IMR-90 (cell line): ENCODE measurements around the gene TNRC18. TPM values are rescaled to one million over a fixed set of nuclear protein-coding genes. Genes with fewer than 3 reads are reported as not detected.

Experiments
- ATAC-seq: fragments of 200-7000 bp; cut with Tn5 transposase; 2 replicates; pipeline ENCODE4 v1.9.1; 2020; ENCODE audit warnings: low read depth, mild to moderate bottlenecking, moderate library complexity
- BruUV-seq: library from RNA; stranded (reverse); fragments of 400-500 nt; replicated peaks from 2 replicates; lab custom pipeline; 2021; lab: Mats Ljungman, UMichigan
- CTCF ChIA-PET: fragments of 300-600 bp; formaldehyde crosslinking; extraction: SDS; loops from one replicate; lab custom pipeline; 2021; ENCODE audit warnings: antibody characterized with exemption; lab: Yijun Ruan, JAX
- POLR2A ChIA-PET: fragments of 300-600 bp; sonication (Branson Sonifier 250); formaldehyde crosslinking; loops from one replicate; lab custom pipeline; 2022; ENCODE audit warnings: antibody characterized with exemption; ENCODE audit not compliant: unreplicated experiment; lab: Charles Lee
- DNase-seq: peaks from one replicate; pipeline ENCODE4 v3.0.0; 2013
- H2AFZ ChIP-seq: replicated peaks from 2 replicates; pipeline ENCODE3; 2013; ENCODE audit warnings: low read length, mild to moderate bottlenecking; ENCODE audit not compliant: poor library complexity
- H2AK5ac ChIP-seq: 2 replicates; pipeline ENCODE4 v1.6.1; 2013; ENCODE audit warnings: low read depth, low read length, inconsistent platforms
- H2AK9ac ChIP-seq: replicated peaks from 2 replicates; pipeline ENCODE3; 2013; ENCODE audit warnings: mild to moderate bottlenecking, low read depth, low read length, moderate library complexity; ENCODE audit not compliant: poor library complexity
- H2BK120ac ChIP-seq: 2 replicates; pipeline ENCODE4 v1.6.1; 2013; ENCODE audit warnings: low read depth, low read length, inconsistent platforms
- H2BK15ac ChIP-seq: 3 replicates; pipeline ENCODE4 v1.6.1; 2013; ENCODE audit warnings: low read depth, low read length, inconsistent platforms
- H2BK20ac ChIP-seq: 2 replicates; pipeline ENCODE4 v1.6.1; 2013; ENCODE audit warnings: low read depth, mild to moderate bottlenecking, inconsistent platforms, low read length, moderate library complexity
- H2BK5ac ChIP-seq: 2 replicates; pipeline ENCODE4 v1.6.1; 2013; ENCODE audit warnings: mild to moderate bottlenecking, low read depth, low read length, inconsistent platforms; ENCODE audit not compliant: poor library complexity, severe bottlenecking
- H3K14ac ChIP-seq: replicated peaks from 2 replicates; pipeline ENCODE4 v1.6.1; 2013; ENCODE audit warnings: low read depth, low read length, inconsistent platforms
- H3K18ac ChIP-seq: 2 replicates; pipeline ENCODE4 v1.6.1; 2013; ENCODE audit warnings: low read depth, low read length, control low read depth
- H3K23ac ChIP-seq: 2 replicates; pipeline ENCODE4 v1.6.1; 2013; ENCODE audit warnings: low read depth, low read length, inconsistent platforms
- H3K27ac ChIP-seq: 2 replicates; pipeline ENCODE4 v1.5.1; 2013; ENCODE audit warnings: mild to moderate bottlenecking, control low read depth, low read length; ENCODE audit not compliant: insufficient read depth
- H3K27me3 ChIP-seq: 2 replicates; pipeline ENCODE4 v1.6.1; 2013; ENCODE audit warnings: low read length; ENCODE audit not compliant: control insufficient read depth, insufficient read depth
- H3K36me3 ChIP-seq: 2 replicates; pipeline ENCODE4 v1.6.1; 2013; ENCODE audit warnings: low read length, mixed read lengths; ENCODE audit not compliant: control insufficient read depth, insufficient read depth
- H3K4ac ChIP-seq: 2 replicates; pipeline ENCODE4 v1.6.1; 2013; ENCODE audit warnings: low read depth, low read length, inconsistent platforms
- H3K4me1 ChIP-seq: 2 replicates; pipeline ENCODE4 v1.6.1; 2013; ENCODE audit warnings: low read length, mixed read lengths; ENCODE audit not compliant: control insufficient read depth, insufficient read depth
- H3K4me2 ChIP-seq: 2 replicates; pipeline ENCODE4 v1.6.1; 2013; ENCODE audit warnings: low read depth, mild to moderate bottlenecking, control low read depth, low read length, moderate library complexity
- H3K4me3 ChIP-seq: 2 replicates; pipeline ENCODE4 v1.5.1; 2013; ENCODE audit warnings: low read depth, mild to moderate bottlenecking, control low read depth, low read length, moderate library complexity; ENCODE audit not compliant: insufficient read depth
- H3K56ac ChIP-seq: 2 replicates; pipeline ENCODE4 v1.6.1; 2013; ENCODE audit warnings: low read length, inconsistent platforms; ENCODE audit not compliant: insufficient read depth; ENCODE audit errors: extremely low read depth
- H3K79me1 ChIP-seq, 2 experiments: 2 replicates each; pipeline ENCODE4 v1.6.1; 2013; ENCODE audit warnings: low read length in 2 of 2, inconsistent platforms in 1 of 2, low read depth in 1 of 2
- H3K9ac ChIP-seq: 2 replicates; pipeline ENCODE4 v1.6.1; 2013; ENCODE audit warnings: low read depth, low read length, control low read depth
- H3K9me1 ChIP-seq: 2 replicates; pipeline ENCODE4 v1.6.1; 2013; ENCODE audit warnings: low read length, inconsistent platforms; ENCODE audit not compliant: insufficient read depth
- H3K9me3 ChIP-seq: 2 replicates; pipeline ENCODE4 v1.6.1; 2013; ENCODE audit warnings: low read length; ENCODE audit not compliant: control insufficient read depth, insufficient read depth
- H4K20me1 ChIP-seq: 2 replicates; pipeline ENCODE4 v1.6.1; 2013; ENCODE audit warnings: low read length, inconsistent platforms; ENCODE audit not compliant: insufficient read depth
- H4K5ac ChIP-seq: 2 replicates; pipeline ENCODE4 v1.6.1; 2013; ENCODE audit warnings: mild to moderate bottlenecking, low read depth, low read length, control low read depth
- H4K8ac ChIP-seq, 2 experiments: 2 replicates each; pipeline ENCODE4 v1.6.1; 2013; ENCODE audit warnings: low read depth in 2 of 2, low read length in 2 of 2, control low read depth in 1 of 2, inconsistent platforms in 1 of 2
- H4K91ac ChIP-seq: 2 replicates; pipeline ENCODE4 v1.6.1; 2013; ENCODE audit warnings: low read depth, low read length, inconsistent platforms; ENCODE audit not compliant: insufficient read depth
- BHLHE40 ChIP-seq: fragments of 150-350 bp; IDR thresholded peaks from 2 replicates; pipeline ENCODE4 v1.6.1; 2016; ENCODE audit warnings: mild to moderate bottlenecking, low read depth, low read length
- CEBPB ChIP-seq: IDR thresholded peaks from 2 replicates; pipeline ENCODE4 v1.6.1; 2012; ENCODE audit warnings: low read depth, low read length, improper control_type of control experiment
- CHD1 ChIP-seq: IDR thresholded peaks from 2 replicates; pipeline ENCODE4 v1.6.1; 2012; ENCODE audit warnings: low read depth, low read length, improper control_type of control experiment
- ELK1 ChIP-seq: fragments of 150-350 bp; IDR thresholded peaks from 2 replicates; pipeline ENCODE4 v1.6.1; 2016; ENCODE audit warnings: low read depth, mild to moderate bottlenecking, low read length, moderate library complexity, borderline replicate concordance
- FOS ChIP-seq: fragments of 150-350 bp; IDR thresholded peaks from 2 replicates; pipeline ENCODE4 v1.6.1; 2016; ENCODE audit warnings: low read depth, low read length
- MAFK ChIP-seq: IDR thresholded peaks from 2 replicates; pipeline ENCODE4 v1.6.1; 2012; ENCODE audit warnings: low read depth, low read length, improper control_type of control experiment
- MAZ ChIP-seq: IDR thresholded peaks from 2 replicates; pipeline ENCODE4 v1.6.1; 2012; ENCODE audit warnings: low read depth, mild to moderate bottlenecking, low read length, improper control_type of control experiment, moderate library complexity, borderline replicate concordance
- NFE2L2 ChIP-seq: fragments of 150-350 bp; IDR thresholded peaks from 2 replicates; pipeline ENCODE4 v1.6.1; 2016; ENCODE audit warnings: low read depth, mild to moderate bottlenecking, low read length
- RAD21 ChIP-seq: IDR thresholded peaks from 2 replicates; pipeline ENCODE4 v1.6.1; 2012; ENCODE audit warnings: low read length, improper control_type of control experiment
- RCOR1 ChIP-seq: IDR thresholded peaks from 2 replicates; pipeline ENCODE4 v1.6.1; 2012; ENCODE audit warnings: mild to moderate bottlenecking, low read length, improper control_type of control experiment; ENCODE audit not compliant: insufficient replicate concordance
- RFX5 ChIP-seq: IDR thresholded peaks from 2 replicates; pipeline ENCODE4 v1.8.0; 2012; ENCODE audit warnings: low read depth, mild to moderate bottlenecking, low read length, moderate library complexity
- SMC3 ChIP-seq: fragments of 150-350 bp; IDR thresholded peaks from 2 replicates; pipeline ENCODE4 v1.6.1; 2016; ENCODE audit warnings: low read depth, mild to moderate bottlenecking, antibody characterized with exemption, low read length, moderate library complexity
- WGBS, 2 experiments: methylation state at CpG; one replicate each; pipeline versions ENCODE4 v1.1.5 to v1.1.7; 2013; ENCODE audit warnings: missing lambda C conversion rate in 2 of 2; ENCODE audit not compliant: insufficient read length in 1 of 2; ENCODE audit errors: extremely low coverage in 2 of 2; 5-methylcytosine and 5-hydroxymethylcytosine counted together
- dilution Hi-C: fragments of 300-500 bp; cut with HindIII; formaldehyde crosslinking; loops from one replicate; pipeline ENCODE4 v1.14.3; 2018; ENCODE audit warnings: low sequenced_read_pairs; ENCODE audit not compliant: unreplicated experiment
- in situ Hi-C: fragments of 300-500 bp; cut with MboI; formaldehyde crosslinking; loops from 3 replicates; pipeline ENCODE4 v1.14.3; 2019; ENCODE audit warnings: low sequenced_read_pairs, inconsistent platforms, mixed read lengths
- intact Hi-C: fragments of 100-400 bp; cut with micrococcal nuclease; formaldehyde crosslinking; loops from 2 replicates; pipeline ENCODE4 v1.10.0; 2022
- polyA plus RNA-seq, 3 experiments: library from polyadenylated mRNA; depleted of rRNA; stranded (reverse); fragments of >200 nt; gene quantifications; 2 replicates each; pipeline ENCODE4 v1.2.3, GENCODE V29; 2012; ENCODE audit warnings: low replicate concordance in 1 of 3
- total RNA-seq: library from RNA; depleted of rRNA; stranded (reverse); fragments of >200 nt; gene quantifications from 2 replicates; pipeline ENCODE4 v1.2.3, GENCODE V29; 2012
- TF ChIP-seq, protein P1 (sequence below): fragments of 150-350 bp; IDR thresholded peaks from 2 replicates; pipeline ENCODE4 v1.6.1; 2017; ENCODE audit warnings: mild to moderate bottlenecking, antibody characterized with exemption, low read length, low read depth
- TF ChIP-seq, protein P2 (sequence below): conservative IDR thresholded peaks from 2 replicates; pipeline ENCODE4 v1.5.1; 2012; ENCODE audit warnings: mild to moderate bottlenecking, low read depth, low read length, improper control_type of control experiment

Gene TNRC18
- total and polyA plus RNA-seq, 2 of the 4 experiments (the other 2 are of a cell fraction), result 4.7 to 29.6 TPM

DNA sequence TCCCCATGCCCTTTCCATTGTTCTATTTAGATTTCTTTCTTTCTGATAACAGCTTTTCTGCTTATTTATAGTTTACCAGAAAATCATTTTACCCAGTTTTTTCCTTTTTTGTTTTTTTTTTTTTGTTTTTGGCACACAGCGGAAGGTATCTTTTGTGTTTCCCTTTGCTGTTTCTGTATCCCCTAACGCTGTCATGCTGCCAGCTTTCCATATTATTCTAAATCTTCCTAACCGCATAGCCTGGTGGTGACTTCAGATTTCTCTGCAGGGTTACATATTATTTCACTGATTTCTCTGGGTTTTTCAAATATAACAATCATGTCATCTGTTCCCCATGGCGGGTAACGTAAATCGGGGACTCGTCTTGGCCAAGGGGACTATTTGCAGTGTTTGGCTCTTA, 144.9 kb downstream of the TNRC18 start:
- no TSS peak for BruUV-seq
- Histone ChIP-seq H2BK15ac (no peak overlapping the region), H2BK5ac (no peak overlapping the region)

More for the DNA sequence above, 144.9 kb downstream of the TNRC18 start:
- Histone ChIP-seq H3K36me3 (no peaks in the 10 kb centered on the region), H4K5ac (no peak overlapping the region), H3K23ac (no peak overlapping the region), H2BK20ac (no peak overlapping the region), H3K9me1 (no peaks in the 10 kb centered on the region), H3K79me1 (no peaks in the 10 kb centered on the region), H2AFZ (no peak overlapping the region), H2BK120ac (no peak overlapping the region), H4K91ac (no peak overlapping the region), H4K20me1 (no peaks in the 10 kb centered on the region), H4K8ac (no peak overlapping the region), H3K14ac (no peak overlapping the region), H3K27ac (no peak overlapping the region), H3K27me3 (peaks cover 7% of the 10 kb centered on the region), H3K4me1 (no peaks in the 10 kb centered on the region), H3K4me2 (no peak overlapping the region), H2AK5ac (no peak overlapping the region), H3K4ac (no peak overlapping the region), H3K18ac (no peak overlapping the region), H3K56ac (no peak overlapping the region), H2AK9ac (no peak overlapping the region), H3K9me3 (no peaks in the 10 kb centered on the region), H3K4me3 (no peak overlapping the region), H3K9ac (no peak overlapping the region)
- in situ Hi-C loops, result no loop called here
- TF ChIP-seq RCOR1, result no peak
- no peak for TF ChIP-seq MAFK
- no peak for TF ChIP-seq RFX5
- TF ChIP-seq ELK1, result no peak
- no peak for TF ChIP-seq CEBPB
- no peak for TF ChIP-seq FOS
- no peak for TF ChIP-seq RAD21
- TF ChIP-seq CHD1, result no peak
- TF ChIP-seq NFE2L2, result no peak
- TF ChIP-seq, protein P1, sequence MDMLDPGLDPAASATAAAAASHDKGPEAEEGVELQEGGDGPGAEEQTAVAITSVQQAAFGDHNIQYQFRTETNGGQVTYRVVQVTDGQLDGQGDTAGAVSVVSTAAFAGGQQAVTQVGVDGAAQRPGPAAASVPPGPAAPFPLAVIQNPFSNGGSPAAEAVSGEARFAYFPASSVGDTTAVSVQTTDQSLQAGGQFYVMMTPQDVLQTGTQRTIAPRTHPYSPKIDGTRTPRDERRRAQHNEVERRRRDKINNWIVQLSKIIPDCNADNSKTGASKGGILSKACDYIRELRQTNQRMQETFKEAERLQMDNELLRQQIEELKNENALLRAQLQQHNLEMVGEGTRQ, result no peak
- no peak for TF ChIP-seq BHLHE40
- TF ChIP-seq, protein P2, sequence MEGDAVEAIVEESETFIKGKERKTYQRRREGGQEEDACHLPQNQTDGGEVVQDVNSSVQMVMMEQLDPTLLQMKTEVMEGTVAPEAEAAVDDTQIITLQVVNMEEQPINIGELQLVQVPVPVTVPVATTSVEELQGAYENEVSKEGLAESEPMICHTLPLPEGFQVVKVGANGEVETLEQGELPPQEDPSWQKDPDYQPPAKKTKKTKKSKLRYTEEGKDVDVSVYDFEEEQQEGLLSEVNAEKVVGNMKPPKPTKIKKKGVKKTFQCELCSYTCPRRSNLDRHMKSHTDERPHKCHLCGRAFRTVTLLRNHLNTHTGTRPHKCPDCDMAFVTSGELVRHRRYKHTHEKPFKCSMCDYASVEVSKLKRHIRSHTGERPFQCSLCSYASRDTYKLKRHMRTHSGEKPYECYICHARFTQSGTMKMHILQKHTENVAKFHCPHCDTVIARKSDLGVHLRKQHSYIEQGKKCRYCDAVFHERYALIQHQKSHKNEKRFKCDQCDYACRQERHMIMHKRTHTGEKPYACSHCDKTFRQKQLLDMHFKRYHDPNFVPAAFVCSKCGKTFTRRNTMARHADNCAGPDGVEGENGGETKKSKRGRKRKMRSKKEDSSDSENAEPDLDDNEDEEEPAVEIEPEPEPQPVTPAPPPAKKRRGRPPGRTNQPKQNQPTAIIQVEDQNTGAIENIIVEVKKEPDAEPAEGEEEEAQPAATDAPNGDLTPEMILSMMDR, result no peak
- no peak for TF ChIP-seq SMC3
- TF ChIP-seq MAZ, result no peak
- no CpG with 5 or more reads among the region's 7 CpGs for WGBS, 2 experiments
- ChIA-PET CTCF (no interaction called here), POLR2A (interaction anchor here (0.6 kb wide), 1 partner anchor 126 kb away, joined by 3 read pairs; no protein-coding TSS in a partner anchor)
- ATAC-seq (no peak), DNase-seq (no peak)
- intact Hi-C loops, result no loop called here
- dilution Hi-C loops, result no loop called here
